HL-60 (cell line): ENCODE results near the gene POU5F1.

Experiments
- DNase-seq, 2 experiments: peaks; one replicate each; pipeline ENCODE4 v3.0.0-alpha.2; 2010 to 2020; ENCODE audit warnings: low read depth in 1 of 2, low spot score in 1 of 2
- H3K27ac ChIP-seq: fragments of 250-450 bp; sonication (Bioruptor Pico); replicated peaks from 2 replicates; pipeline ENCODE4 v1.5.1; 2020; ENCODE audit warnings: mild to moderate bottlenecking, moderate library complexity
- H3K27me3 ChIP-seq: fragments of 250-450 bp; sonication (Bioruptor Pico); 2 replicates; pipeline ENCODE4 v1.5.1; 2021; ENCODE audit warnings: mild to moderate bottlenecking, moderate library complexity; ENCODE audit not compliant: insufficient read depth, poor library complexity, severe bottlenecking
- H3K4me3 ChIP-seq: replicated peaks from 2 replicates; pipeline ENCODE4 v1.5.1; 2011; ENCODE audit warnings: mild to moderate bottlenecking, control low read depth, low read length; ENCODE audit not compliant: insufficient read depth
- CTCF ChIP-seq: IDR thresholded peaks from one replicate; pipeline ENCODE4 v1.5.1; 2011; ENCODE audit warnings: low read length, control low read depth, inconsistent platforms; ENCODE audit not compliant: insufficient read depth
- GABPA ChIP-seq: IDR thresholded peaks from 2 replicates; pipeline ENCODE4 v1.6.1; 2012; ENCODE audit warnings: low read depth
- POLR2AphosphoS5 ChIP-seq: IDR thresholded peaks from 2 replicates; pipeline ENCODE4 v1.6.1; 2012; ENCODE audit warnings: low read depth
- REST ChIP-seq: IDR thresholded peaks from 2 replicates; pipeline ENCODE4 v1.6.1; 2012; ENCODE audit warnings: low read depth; ENCODE audit not compliant: insufficient replicate concordance
- SPI1 ChIP-seq: IDR thresholded peaks from 2 replicates; pipeline ENCODE4 v1.6.1; 2012; ENCODE audit warnings: low read depth, mild to moderate bottlenecking, borderline replicate concordance

POU5F1 gene

GRCh38 chr6:31178143-31179041, 7.9 kb upstream of the POU5F1 start:
- TF ChIP-seq GABPA (no peak), SPI1 (no peak), CTCF (no peak), REST (no peak), POLR2AphosphoS5 (no peak)
- Histone ChIP-seq H3K4me3 (no peak overlapping the region), H3K27ac (no peak overlapping the region), H3K27me3 (no peaks in the 10 kb centered on the region)
- no peak for DNase-seq

- Histone ChIP-seq H3K4me3 (no peak overlapping the region), H3K27me3 (no peaks in the 10 kb centered on the region), H3K27ac (no peak overlapping the region)
- no peak for DNase-seq
- no peak for TF ChIP-seq GABPA
- no peak for TF ChIP-seq POLR2AphosphoS5
- TF ChIP-seq REST, result no peak
- no peak for TF ChIP-seq SPI1
- TF ChIP-seq CTCF, result no peak
These were observed 5.5 kb upstream of the POU5F1 start for GRCh38 chr6:31175971-31176370.

- Histone ChIP-seq H3K27me3 (no peaks in the 10 kb centered on the region), H3K27ac (no peak overlapping the region), H3K4me3 (no peak overlapping the region)
- TF ChIP-seq GABPA (no peak), CTCF (no peak), SPI1 (no peak), POLR2AphosphoS5 (no peak), REST (no peak)
- no peak for DNase-seq
These were observed 3.9 kb upstream of the POU5F1 start for GRCh38 chr6:31174378-31174777.
